Rectal smooth muscle tissue (tissue), 1 donor: Measurements from ENCODE around the gene TDRKH.
A peak's percentile ranks its signal among the peaks of the same experiment; 100 is the strongest.
"Not testable (repeated sequence)": the region's sequence is repeated elsewhere in the genome, so short reads cannot be mapped to it uniquely, and the experiment has no call there.

ENCODE experiments used
- H3K27ac ChIP-seq: one replicate; pipeline ENCODE4 v1.7.0; 2013; ENCODE audit warnings: low read depth, low read length, inconsistent platforms
- H3K27me3 ChIP-seq: one replicate; pipeline ENCODE4 v1.7.0; 2013; ENCODE audit warnings: low read length; ENCODE audit not compliant: control insufficient read depth, insufficient read depth
- H3K36me3 ChIP-seq: one replicate; pipeline ENCODE4 v1.7.0; 2013; ENCODE audit warnings: low read length; ENCODE audit not compliant: control insufficient read depth, insufficient read depth
- H3K4me1 ChIP-seq: one replicate; pipeline ENCODE4 v1.7.0; 2013; ENCODE audit warnings: low read length; ENCODE audit not compliant: control insufficient read depth, insufficient read depth
- H3K4me3 ChIP-seq: one replicate; pipeline ENCODE4 v1.7.0; 2013; ENCODE audit warnings: low read length
- H3K9ac ChIP-seq: one replicate; pipeline ENCODE4 v1.7.0; 2013; ENCODE audit warnings: low read length

Gene TDRKH

DNA sequence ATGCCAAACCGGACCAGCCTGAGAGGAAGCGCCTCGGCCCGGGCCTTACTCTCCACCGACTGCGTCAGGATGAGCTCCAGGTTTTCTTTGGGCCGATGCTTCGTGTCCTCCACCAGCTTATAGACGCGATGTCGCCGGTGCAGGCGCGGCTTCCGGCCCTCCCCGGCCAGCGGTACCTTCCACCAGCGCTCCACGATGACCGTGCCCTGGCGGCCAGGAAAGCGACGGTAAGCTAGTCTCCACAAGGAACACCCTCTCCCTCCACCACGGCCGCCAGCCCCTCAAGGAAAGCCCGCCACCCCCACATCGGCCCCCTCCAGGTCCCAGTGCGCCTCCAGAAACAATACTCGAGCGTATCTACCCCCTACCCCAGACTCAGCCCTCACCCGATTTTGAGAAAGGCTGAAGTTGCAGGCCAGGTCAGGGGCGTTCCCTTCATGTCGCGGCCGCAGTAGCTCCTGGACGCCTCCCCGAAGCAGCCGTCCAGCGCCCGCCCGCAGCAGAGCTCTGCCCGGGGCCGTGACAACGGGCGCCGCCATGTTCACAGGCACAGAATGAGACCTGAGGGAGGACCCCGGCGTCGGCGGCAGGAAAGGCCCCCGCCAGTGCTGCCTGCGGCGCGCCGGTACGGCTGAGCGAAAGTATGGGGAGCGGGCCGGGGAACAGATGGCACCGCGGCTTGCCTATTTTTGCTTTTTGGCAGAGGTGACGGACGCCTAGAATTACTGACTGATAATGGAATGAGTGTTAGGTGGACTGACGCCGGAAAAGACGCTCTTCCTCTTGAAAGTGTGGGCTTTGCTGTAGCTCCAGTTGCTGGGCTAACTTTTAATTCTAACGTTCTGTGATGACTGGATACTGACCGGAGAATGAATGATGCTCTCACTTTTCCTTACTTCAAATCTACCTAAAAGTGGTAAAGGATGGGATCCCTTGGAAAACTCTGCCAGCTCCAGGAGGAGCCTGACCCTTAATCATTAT, 27.1 kb downstream of the TDRKH start, which contains the start of gene MRPL9:
TSS of gene MRPL9 (minus strand) at position 556 of the 981 bp plus-strand sequence. CDS start at position 539, 17 bp downstream.
- Histone ChIP-seq H3K27ac (peak within 1 kb of the TSS; percentile 89), H3K4me3 (peak within 1 kb of the TSS; percentile 89), H3K9ac (peak within 1 kb of the TSS; percentile 82), H3K36me3 (peaks cover 18% of the 10 kb centered on the region), H3K27me3 (no peaks in the 10 kb centered on the region), H3K4me1 (peaks cover 5% of the 10 kb centered on the region)

DNA sequence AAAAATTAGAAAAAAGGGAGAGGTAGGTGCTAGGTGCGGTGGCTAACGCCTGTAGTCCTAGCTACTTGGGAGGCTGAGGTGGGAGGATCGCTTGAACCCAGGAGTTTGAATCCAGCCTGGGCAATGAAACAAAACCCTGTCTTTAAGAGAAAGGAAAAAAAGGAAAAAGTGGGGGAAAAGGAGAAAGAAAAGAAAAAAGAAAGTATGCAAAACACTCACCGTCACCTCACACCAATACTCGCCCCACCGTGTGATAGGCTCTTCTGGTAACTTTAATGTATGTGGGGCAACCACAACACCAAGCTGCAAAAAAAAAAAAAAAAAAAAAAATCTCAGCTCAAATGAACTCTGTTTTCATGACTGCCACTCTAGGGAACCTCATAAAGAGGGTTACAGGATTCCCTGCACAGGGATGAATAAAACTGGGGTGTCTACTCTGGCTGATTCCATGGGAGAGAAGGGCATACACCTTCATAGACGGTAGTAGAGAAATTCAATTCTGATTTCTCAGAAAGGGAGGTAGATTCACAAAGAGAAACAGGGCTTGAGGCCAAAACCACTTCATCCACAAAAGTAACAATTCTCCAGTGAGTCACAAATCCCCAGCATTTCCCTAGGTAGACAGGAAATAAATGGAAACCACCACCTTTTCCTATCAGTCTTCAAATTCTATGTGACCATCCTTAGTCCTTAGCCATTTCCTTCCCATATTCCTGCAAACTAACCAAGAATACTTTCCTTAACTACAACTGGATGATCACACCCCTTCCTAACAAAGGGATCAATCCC, 29.5 kb downstream of the TDRKH start:
- Histone ChIP-seq H3K9ac (no peak overlapping the region), H3K36me3 (peaks cover 20% of the 10 kb centered on the region), H3K4me3 (no peak overlapping the region), H3K4me1 (peaks cover 5% of the 10 kb centered on the region), H3K27me3 (no peaks in the 10 kb centered on the region), H3K27ac (no peak overlapping the region)

DNA sequence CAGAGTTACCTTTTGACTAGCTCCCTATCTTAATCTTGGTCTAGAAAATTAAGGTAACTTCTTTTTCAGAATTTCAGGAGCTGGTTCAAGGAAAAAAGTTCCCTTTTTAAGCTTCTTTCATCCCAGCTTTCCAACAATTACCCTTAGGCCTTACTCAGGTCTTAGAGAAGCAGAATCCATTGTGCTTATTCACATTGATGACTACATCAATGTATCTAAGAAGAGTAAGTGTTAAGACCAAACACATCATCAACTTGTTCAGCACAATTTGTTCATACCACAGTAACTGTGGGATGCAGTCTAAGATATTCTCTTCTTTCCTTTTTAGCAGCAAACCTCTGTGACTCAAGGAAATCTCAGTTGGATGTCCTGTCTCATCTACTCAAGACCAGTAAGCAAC, 31.1 kb downstream of the TDRKH start:
- H3K4me3 ChIP-seq: no peak overlapping the region
- H3K27me3 ChIP-seq: no peaks in the 10 kb centered on the region
- H3K36me3 ChIP-seq: peaks cover 20% of the 10 kb centered on the region
- no peak overlapping the region for H3K27ac ChIP-seq
- no peak overlapping the region for H3K9ac ChIP-seq
- peaks cover 5% of the 10 kb centered on the region for H3K4me1 ChIP-seq

DNA sequence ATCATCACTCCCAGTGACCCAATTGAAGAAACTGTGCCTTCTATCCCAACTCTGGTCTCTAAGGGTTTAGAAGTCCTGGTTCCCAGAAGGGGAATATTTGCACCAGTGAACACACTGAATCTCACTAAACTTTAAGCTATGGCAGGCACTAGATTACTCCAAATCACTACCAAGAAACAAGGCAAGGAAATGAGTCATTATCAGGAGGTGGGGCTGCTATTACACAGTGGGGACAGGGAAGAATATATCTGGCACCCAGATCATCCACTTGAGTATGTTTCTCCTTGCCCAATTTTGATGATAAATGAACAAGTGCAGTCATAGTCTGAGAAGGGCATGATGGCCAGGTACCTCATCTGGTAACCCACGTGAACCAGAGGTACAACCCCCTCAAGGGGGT, 34.0 kb downstream of the TDRKH start:
- Histone ChIP-seq H3K27me3 (no peaks in the 10 kb centered on the region), H3K4me3 (no peak overlapping the region), H3K27ac (no peak overlapping the region), H3K9ac (no peak overlapping the region), H3K4me1 (no peaks in the 10 kb centered on the region), H3K36me3 (peaks cover 14% of the 10 kb centered on the region)

DNA sequence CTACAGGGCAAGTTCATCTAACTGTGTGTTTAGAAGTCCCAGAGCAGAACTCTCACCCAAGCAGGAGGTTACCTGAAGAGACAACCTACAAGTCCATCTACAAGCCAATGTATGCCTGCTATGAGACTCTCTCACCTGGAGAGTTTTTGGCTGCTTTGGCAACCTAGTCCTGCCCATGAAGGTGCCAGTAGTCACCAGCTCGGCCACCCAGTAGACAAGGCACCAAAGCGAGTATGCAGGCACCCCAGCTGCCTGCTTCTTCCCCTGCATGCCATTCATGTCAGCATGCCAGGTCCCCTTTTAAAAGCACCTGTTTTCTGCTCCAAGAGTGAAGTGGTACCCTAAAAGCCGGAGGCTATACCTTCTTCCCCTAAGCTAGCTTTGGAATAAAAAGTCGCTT, 48.8 kb downstream of the TDRKH start:
- H3K9ac ChIP-seq: no peak overlapping the region
- H3K4me3 ChIP-seq: no peak overlapping the region
- no peaks in the 10 kb centered on the region for H3K4me1 ChIP-seq
- no peaks in the 10 kb centered on the region for H3K36me3 ChIP-seq
- no peak overlapping the region for H3K27ac ChIP-seq
- no peaks in the 10 kb centered on the region for H3K27me3 ChIP-seq

DNA sequence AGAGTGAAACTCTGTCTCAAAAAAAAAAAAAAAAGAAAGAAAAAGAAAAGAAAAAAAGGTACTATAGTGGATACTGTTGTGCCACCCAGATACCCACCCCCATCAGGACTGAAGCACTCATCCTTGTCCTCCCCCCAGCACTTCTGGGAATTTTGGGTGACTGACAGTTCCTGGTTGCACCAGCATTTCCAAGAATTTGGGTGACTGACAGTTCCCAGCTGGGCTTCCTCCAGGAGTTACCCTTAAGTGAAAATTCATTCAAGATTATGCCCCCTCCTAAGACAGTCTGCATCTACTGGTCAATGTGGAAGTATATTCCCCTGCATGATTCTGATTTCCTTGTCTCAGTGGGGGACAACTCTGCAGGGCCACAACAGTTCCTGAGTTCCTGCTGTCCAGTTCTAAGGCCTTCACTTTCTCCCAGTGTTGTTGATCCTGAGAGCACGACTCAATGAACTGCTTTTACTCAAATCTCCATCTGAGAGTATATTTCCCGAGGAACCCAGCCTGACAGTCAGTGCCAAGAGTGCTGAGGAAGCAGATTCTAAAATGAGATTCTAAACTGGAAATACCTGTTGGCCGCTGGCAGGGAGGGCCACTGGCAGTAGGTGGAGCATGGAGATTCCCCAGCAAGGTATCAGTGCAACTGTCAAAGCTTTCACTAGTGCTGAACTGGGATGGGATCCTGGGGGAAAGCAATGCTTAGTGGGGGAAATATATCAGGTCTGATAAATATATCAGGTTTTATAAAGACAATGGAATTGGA, 50.5 kb downstream of the TDRKH start:
- H3K27ac ChIP-seq: no peak overlapping the region
- H3K36me3 ChIP-seq: no peaks in the 10 kb centered on the region
- no peak overlapping the region for H3K9ac ChIP-seq
- no peak overlapping the region for H3K4me3 ChIP-seq
- H3K27me3 ChIP-seq: no peaks in the 10 kb centered on the region
- H3K4me1 ChIP-seq: no peaks in the 10 kb centered on the region

DNA sequence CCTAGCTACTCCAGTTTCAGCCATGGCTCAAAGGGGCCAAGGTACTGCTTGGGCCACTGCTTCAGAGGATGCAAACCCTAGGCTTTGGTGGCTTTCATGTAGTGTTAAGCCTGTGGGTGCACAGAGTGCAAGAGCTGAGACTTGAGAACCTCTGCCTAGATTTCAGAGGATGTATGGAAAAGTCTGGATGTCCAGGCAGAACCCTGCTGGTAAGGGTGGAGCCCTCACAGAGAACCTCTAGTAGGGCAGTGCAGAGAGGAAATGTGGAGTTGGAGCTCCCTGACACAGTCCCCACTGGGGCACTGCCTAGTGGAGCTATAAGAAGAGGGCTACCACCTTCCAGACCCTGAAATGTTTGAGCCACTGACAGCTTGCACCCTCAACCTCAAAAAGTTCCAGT, 52.8 kb downstream of the TDRKH start:
- Histone ChIP-seq H3K27ac (no peak overlapping the region), H3K36me3 (no peaks in the 10 kb centered on the region), H3K4me1 (no peaks in the 10 kb centered on the region), H3K27me3 (no peaks in the 10 kb centered on the region), H3K4me3 (no peak overlapping the region), H3K9ac (no peak overlapping the region)

DNA sequence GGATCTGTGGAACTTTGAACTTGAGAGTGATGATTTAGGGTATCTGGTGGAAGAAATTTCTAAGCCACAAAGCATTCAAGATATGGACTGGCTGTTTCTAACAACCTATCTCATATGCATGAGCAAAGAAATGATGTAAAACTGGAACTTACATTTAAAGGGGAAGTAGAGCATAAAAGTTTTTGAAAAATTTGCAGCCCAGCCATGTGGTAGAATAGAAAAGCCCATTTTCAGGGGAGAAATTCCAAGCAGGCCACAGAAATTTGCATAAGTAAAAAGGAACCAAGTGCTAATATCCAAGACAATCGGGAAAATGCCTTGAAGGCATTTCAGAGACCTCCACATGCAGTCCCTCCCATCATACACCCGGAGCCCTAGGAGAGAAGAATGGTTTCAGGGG, 53.3 kb downstream of the TDRKH start:
- H3K27me3 ChIP-seq: no peaks in the 10 kb centered on the region
- no peak overlapping the region for H3K27ac ChIP-seq
- H3K4me3 ChIP-seq: no peak overlapping the region
- no peaks in the 10 kb centered on the region for H3K4me1 ChIP-seq
- no peaks in the 10 kb centered on the region for H3K36me3 ChIP-seq
- no peak overlapping the region for H3K9ac ChIP-seq

DNA sequence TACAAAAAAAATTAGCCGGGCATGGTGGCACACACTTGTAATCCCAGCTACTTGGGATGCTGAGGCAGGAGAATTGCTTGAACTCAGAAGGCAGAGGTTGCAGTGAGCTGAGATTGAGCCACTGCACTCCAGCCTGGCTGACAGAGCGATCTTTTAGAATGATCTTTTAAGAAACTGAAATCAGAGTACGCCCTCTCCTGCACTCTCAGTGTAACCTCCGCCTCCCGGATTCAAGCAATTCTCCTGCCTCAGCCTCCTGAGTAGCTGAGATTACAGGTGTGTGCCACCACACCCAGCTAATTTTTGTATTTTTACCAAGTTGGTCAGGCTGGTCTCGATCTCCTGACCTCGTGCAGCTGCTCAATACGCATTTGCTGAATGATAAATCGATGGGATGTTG, 56.3 kb downstream of the TDRKH start:
- not testable (repeated sequence) for H3K4me1 ChIP-seq, H3K27me3 ChIP-seq, H3K4me3 ChIP-seq, H3K9ac ChIP-seq, H3K27ac ChIP-seq, H3K36me3 ChIP-seq

DNA sequence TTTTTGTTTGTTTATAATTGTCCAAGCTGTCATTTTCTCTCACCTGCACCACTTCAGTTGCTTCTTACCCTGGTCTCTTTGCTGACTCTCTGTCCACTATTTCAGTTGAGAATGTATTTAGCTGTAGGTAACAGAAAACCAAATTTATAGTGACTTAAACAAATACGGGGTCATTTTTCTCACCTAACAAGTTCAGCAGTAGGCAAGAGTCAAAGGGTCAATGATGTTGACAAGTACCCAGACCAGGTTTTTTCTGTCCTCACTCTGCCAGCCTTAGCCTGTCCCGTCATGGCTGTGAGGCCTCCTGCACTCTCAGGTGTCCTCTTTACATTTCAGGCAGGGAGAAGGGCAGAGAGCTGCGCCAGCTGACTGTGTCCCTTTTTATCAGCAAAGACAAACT, 57.2 kb downstream of the TDRKH start:
- no peak overlapping the region for H3K4me3 ChIP-seq
- H3K27me3 ChIP-seq: no peaks in the 10 kb centered on the region
- H3K9ac ChIP-seq: no peak overlapping the region
- H3K36me3 ChIP-seq: no peaks in the 10 kb centered on the region
- no peak overlapping the region for H3K27ac ChIP-seq
- no peaks in the 10 kb centered on the region for H3K4me1 ChIP-seq

DNA sequence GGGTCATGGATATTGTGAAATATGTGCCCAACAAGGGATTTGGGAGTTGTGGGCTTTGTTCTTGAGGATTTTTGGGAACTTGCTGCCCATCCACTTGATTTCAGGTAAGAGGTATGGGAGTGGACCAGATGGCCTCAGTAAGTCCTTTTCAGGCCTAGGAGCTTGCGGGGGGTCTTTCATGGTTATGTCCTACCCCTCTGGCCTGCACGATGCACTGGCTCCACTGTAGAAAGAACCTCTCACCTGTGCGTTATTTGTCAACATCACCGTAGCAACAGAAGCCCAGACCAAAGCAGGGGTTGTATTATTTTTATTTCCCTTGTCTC, 60.4 kb downstream of the TDRKH start:
- Histone ChIP-seq H3K4me3 (no peak overlapping the region), H3K27ac (no peak overlapping the region), H3K9ac (no peak overlapping the region), H3K27me3 (no peaks in the 10 kb centered on the region), H3K4me1 (peaks cover 4% of the 10 kb centered on the region), H3K36me3 (no peaks in the 10 kb centered on the region)
